IgD-negative memory B cell (primary cell): Measurements from ENCODE around the gene NCKAP1. TPM values are rescaled to one million over a fixed set of nuclear protein-coding genes. Genes with fewer than 3 reads are reported as not detected.
"Not testable (repeated sequence)": the region's sequence is repeated elsewhere in the genome, so short reads cannot be mapped to it uniquely, and the experiment has no call there.

Experiments
- H3K27ac Mint-ChIP-seq, 3 donors: one replicate each; pipeline ENCODE4 v1.8.0; 2020 to 2022; ENCODE audit warnings: mild to moderate bottlenecking in 3 of 3, mixed read lengths in 3 of 3, moderate library complexity in 1 of 3
- H3K27me3 Mint-ChIP-seq: one replicate; pipeline ENCODE4 v1.8.0; 2021; ENCODE audit warnings: mixed read lengths
- H3K36me3 Mint-ChIP-seq: one replicate; pipeline ENCODE4 v1.8.0; 2020; ENCODE audit warnings: mild to moderate bottlenecking, mixed read lengths
- H3K4me1 Mint-ChIP-seq, 3 donors: one replicate each; pipeline ENCODE4 v1.8.0; 2020 to 2022; ENCODE audit warnings: mixed read lengths in 3 of 3, mild to moderate bottlenecking in 1 of 3
- H3K4me3 Mint-ChIP-seq, 4 donors: one replicate each; pipeline ENCODE4 v1.8.0; 2020 to 2022; ENCODE audit warnings: mild to moderate bottlenecking in 4 of 4, mixed read lengths in 4 of 4, moderate library complexity in 3 of 4
- H3K9me3 Mint-ChIP-seq, 3 donors: one replicate each; pipeline ENCODE4 v1.8.0; 2020 to 2021; ENCODE audit warnings: mixed read lengths in 3 of 3, mild to moderate bottlenecking in 1 of 3
- polyA plus RNA-seq: library from polyadenylated mRNA; unstranded; fragments of 300-500 nt; fragmentation: Illumina TruSeq; gene quantifications from one replicate; pipeline ENCODE4 v1.2.3, GENCODE V29; 2021

Gene NCKAP1
- polyA plus RNA-seq, 1 donor from 2014 or later, result 0.03 TPM

DNA sequence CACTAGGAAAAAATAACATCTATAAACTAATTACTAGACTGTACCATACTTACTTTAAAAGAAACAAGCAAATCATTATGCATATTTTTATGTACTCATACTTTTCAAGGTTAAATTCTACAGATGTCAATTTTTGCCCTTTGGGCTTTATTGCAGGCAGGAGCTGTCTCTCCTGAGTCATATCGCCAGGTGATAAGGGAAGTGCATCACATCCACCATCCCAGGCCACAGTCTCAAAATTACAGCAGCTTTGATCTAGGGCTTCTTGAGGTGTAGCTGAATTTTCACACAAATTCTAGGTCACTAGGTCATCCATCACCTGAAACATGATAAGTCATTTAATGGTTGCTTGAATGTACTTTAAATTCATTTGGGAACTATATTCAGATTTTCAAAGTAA lies 133.4 kb downstream of the NCKAP1 start:
- Mint-ChIP-seq H3K4me3 (no peak overlapping the region), H3K9me3 (no peaks in the 10 kb centered on the region), H3K36me3 (no peaks in the 10 kb centered on the region), H3K4me1 (no peaks in the 10 kb centered on the region), H3K27me3 (peaks cover 2% of the 10 kb centered on the region), H3K27ac (no peak overlapping the region)

DNA sequence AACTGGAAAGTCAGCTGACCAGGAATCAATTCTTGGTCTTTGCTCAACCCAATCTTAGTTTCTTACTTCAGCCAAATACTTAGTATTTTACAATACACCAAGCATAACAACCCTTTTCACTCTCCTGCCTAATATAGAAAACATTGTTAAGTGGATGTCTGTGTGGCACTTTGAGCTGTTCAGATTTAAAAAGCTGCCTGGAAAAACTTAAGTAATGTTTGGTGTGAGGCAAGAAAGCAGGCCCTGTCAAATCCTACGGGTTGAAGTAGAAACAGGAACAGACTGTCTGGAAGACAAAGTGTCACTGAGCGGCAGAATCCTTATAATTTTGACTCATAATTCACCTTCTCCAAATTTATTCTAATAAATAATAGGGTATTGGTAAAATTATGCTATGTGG lies 134.7 kb downstream of the NCKAP1 start:
- Mint-ChIP-seq H3K4me1 (no peaks in the 10 kb centered on the region), H3K4me3 (no peak overlapping the region), H3K36me3 (no peaks in the 10 kb centered on the region), H3K27me3 (peaks cover 2% of the 10 kb centered on the region), H3K27ac (no peak overlapping the region), H3K9me3 (no peaks in the 10 kb centered on the region)

DNA sequence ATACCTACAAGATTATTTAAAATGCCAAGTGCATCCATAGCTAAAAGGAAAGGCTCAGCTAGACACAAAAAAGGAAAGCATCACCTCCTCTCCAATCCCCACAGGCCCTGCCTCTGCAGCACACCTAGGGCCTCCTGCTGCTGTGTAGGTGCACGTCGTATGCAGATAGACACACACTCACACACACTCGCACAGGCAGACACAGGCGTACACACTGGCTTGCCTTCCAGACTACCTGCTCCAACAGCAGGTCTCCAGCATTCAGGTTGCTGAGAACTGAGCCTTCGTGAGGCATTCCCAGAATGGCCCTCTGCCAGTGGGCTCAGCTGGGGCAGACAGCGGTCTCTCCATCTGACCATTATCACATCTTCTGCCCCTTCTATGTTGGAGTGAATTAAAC lies 136.5 kb downstream of the NCKAP1 start:
- no peak overlapping the region for H3K4me3 Mint-ChIP-seq
- H3K27me3 Mint-ChIP-seq, result no peaks in the 10 kb centered on the region
- no peaks in the 10 kb centered on the region for H3K9me3 Mint-ChIP-seq
- no peaks in the 10 kb centered on the region for H3K4me1 Mint-ChIP-seq
- H3K27ac Mint-ChIP-seq, result no peak overlapping the region
- no peaks in the 10 kb centered on the region for H3K36me3 Mint-ChIP-seq

DNA sequence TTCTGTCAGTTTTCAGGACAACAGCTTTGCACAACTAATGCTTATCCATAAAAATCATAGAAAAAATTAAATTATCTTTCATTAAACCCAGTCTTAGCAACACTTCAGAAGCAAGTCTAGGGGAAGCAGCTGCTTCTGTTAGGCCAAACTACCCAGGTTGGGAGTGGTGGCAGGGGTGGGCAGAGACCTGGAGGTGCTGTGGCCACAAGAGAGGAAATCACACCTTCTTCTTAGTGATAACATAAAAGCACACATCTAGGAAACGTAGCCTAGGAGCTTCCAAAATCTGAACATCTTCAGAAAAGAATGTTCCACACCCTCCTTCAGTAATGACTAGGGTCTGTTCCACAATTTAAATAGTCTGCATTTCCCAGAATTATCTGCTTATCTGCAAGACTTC lies 139.5 kb downstream of the NCKAP1 start:
- no peaks in the 10 kb centered on the region for H3K4me1 Mint-ChIP-seq
- H3K4me3 Mint-ChIP-seq, result no peak overlapping the region
- no peaks in the 10 kb centered on the region for H3K27me3 Mint-ChIP-seq
- no peak overlapping the region for H3K27ac Mint-ChIP-seq
- no peaks in the 10 kb centered on the region for H3K36me3 Mint-ChIP-seq
- no peaks in the 10 kb centered on the region for H3K9me3 Mint-ChIP-seq

- Mint-ChIP-seq H3K27ac (no peak overlapping the region), H3K27me3 (no peaks in the 10 kb centered on the region), H3K4me3 (no peak overlapping the region), H3K4me1 (no peaks in the 10 kb centered on the region), H3K9me3 (no peaks in the 10 kb centered on the region), H3K36me3 (no peaks in the 10 kb centered on the region)
Measured at GRCh38 chr2:182897137-182897536, 141.1 kb downstream of the NCKAP1 start.

DNA sequence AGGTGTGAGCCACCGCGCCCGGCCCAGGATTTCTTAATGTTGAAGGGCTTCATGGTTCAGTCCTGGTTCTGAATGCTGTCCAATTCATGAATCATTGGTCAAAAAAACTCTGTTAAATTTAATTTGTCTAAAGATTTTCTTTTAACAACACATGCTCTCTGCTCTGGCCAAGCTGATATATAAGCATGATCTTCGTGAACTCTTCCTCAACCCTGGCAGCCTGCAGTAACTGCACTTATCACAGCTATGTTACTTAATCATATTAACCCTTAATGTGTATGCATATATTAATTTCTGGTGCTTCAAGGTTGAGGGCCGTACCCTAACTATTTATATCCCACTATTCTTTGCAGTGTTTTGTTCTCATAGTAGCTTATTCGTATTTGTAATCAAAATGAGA lies 142.5 kb downstream of the NCKAP1 start:
- Mint-ChIP-seq H3K4me1 (no peaks in the 10 kb centered on the region), H3K27me3 (no peaks in the 10 kb centered on the region), H3K4me3 (no peak overlapping the region), H3K36me3 (no peaks in the 10 kb centered on the region), H3K9me3 (no peaks in the 10 kb centered on the region), H3K27ac (no peak overlapping the region)

DNA sequence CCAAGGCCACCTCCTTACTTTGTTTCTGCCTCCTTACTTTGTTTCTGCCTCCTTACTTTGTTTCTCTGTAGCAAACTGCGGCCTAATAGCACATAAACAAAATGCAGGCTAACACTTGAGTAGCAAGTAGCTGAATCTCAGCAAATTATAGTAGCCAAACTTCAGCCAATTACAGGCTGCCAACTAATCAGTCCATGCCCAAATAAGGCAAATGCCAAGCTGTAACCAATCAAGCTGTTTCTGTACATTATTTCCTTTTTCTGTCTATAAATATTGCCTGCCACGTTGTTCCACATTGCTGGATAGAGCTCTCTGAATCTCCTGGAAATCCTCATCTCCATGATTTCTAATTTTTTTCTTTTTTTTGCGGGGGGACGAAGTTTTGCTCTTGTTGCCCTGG lies 143.1 kb downstream of the NCKAP1 start:
- Mint-ChIP-seq H3K4me1 (no peaks in the 10 kb centered on the region), H3K36me3 (no peaks in the 10 kb centered on the region), H3K9me3 (no peaks in the 10 kb centered on the region), H3K4me3 (no peak overlapping the region), H3K27me3 (no peaks in the 10 kb centered on the region), H3K27ac (no peak overlapping the region)

DNA sequence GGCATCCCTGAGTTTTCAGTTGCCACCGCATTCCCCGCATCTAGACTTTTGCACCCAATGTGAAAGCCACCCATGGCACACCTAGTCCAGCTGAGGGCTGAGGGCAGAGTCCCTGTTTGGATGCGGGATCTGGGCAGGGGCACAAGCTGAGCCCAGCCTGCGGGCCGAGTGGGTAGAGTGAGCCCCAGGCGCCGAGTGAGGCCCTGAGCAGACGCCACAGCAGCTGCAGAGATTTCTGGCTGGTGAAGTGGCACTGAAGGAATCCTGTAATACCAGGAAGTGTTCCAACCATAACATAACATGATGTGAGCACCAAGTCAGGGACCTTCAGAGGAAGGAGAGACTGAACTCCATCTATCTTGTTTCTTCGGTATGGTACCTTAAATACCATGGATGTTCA lies 144.1 kb downstream of the NCKAP1 start:
- Mint-ChIP-seq H3K4me3 (no peak overlapping the region), H3K36me3 (no peaks in the 10 kb centered on the region), H3K27me3 (no peaks in the 10 kb centered on the region), H3K4me1 (no peaks in the 10 kb centered on the region), H3K9me3 (no peaks in the 10 kb centered on the region), H3K27ac (no peak overlapping the region)

DNA sequence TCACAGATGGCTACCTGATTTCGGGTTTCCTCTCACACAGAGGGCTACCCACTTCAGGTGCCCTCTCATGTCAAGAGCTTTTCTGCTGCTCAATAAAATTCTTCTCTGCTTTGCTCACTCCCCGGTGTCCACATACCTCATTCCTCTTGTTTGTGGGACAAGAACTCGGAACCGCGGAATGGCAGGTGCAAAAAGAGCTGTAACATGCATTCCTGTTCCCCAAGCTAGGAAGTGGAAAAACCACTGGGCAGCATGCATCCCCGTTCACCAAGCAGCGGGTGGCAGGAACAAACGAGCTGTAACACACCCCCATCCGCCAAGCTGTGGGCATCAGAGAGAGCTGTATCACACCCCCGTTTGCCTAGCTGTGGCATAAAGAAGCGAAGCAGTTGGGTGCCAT lies 144.6 kb downstream of the NCKAP1 start:
- no peaks in the 10 kb centered on the region for H3K36me3 Mint-ChIP-seq
- H3K4me3 Mint-ChIP-seq, result no peak overlapping the region
- no peaks in the 10 kb centered on the region for H3K4me1 Mint-ChIP-seq
- H3K9me3 Mint-ChIP-seq, result no peaks in the 10 kb centered on the region
- no peak overlapping the region for H3K27ac Mint-ChIP-seq
- H3K27me3 Mint-ChIP-seq, result no peaks in the 10 kb centered on the region

DNA sequence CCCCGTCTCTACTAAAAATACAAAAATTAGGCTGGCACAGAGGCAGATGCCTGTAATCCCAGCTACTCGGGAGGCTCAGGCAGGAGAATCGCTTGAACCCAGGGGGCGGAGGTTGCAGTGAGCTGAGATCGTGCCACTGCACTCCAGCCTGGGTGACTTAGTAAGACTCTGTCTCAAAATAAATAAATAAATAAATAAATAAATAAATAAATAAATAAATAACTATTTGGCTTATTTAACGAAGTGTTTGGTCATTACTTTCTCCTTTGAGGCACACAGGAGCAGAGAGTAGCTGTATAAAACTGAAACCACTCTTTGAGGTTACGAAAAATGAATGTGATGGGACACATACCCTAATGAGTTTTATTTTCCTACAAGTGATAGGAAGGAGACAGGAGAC lies 145.2 kb downstream of the NCKAP1 start:
- not testable (repeated sequence) for H3K36me3 Mint-ChIP-seq, H3K27ac Mint-ChIP-seq, H3K27me3 Mint-ChIP-seq, H3K4me3 Mint-ChIP-seq, H3K4me1 Mint-ChIP-seq, H3K9me3 Mint-ChIP-seq

GRCh38 chr2:182891611-182892010 lies 146.6 kb downstream of the NCKAP1 start:
- H3K36me3 Mint-ChIP-seq, result no peaks in the 10 kb centered on the region
- no peaks in the 10 kb centered on the region for H3K4me1 Mint-ChIP-seq
- peaks cover 1% of the 10 kb centered on the region for H3K27me3 Mint-ChIP-seq
- no peak overlapping the region for H3K27ac Mint-ChIP-seq
- H3K9me3 Mint-ChIP-seq, result peaks cover 0 to 2% (median 0%) of the 10 kb centered on the region in 3 donors
- no peak overlapping the region for H3K4me3 Mint-ChIP-seq

DNA sequence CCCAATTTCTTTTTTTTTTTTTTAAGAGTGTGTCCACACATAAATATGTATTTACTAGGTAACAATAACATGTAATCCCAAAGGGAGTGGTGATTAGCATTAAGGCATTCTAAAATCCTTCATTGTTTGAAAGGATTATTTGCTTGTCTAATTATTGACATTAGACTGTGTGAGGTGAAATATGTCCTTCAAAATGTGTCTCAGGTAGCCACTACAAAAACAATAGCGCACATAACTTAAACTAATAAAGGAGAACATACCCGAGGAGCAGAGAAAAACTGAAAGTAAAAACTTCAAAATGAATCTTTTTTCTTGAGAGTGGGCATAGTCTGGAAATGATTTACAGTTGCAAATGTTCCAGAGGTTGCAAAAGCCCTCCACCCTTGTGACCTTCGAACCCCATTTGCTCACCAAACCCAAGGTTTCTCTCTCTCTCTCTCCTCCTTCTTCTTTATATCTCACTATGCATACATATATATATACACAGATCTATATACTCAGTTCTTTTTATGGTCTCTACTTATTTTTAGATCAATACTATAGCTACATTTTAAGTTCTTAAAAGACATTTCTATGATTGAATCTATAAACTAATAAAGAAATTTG lies 147.4 kb downstream of the NCKAP1 start:
- H3K27ac Mint-ChIP-seq, result no peak overlapping the region
- peaks cover 1% of the 10 kb centered on the region for H3K27me3 Mint-ChIP-seq
- peaks cover 0 to 2% (median 0%) of the 10 kb centered on the region in 3 donors for H3K9me3 Mint-ChIP-seq
- H3K36me3 Mint-ChIP-seq, result no peaks in the 10 kb centered on the region
- no peak overlapping the region for H3K4me3 Mint-ChIP-seq
- H3K4me1 Mint-ChIP-seq, result no peaks in the 10 kb centered on the region

DNA sequence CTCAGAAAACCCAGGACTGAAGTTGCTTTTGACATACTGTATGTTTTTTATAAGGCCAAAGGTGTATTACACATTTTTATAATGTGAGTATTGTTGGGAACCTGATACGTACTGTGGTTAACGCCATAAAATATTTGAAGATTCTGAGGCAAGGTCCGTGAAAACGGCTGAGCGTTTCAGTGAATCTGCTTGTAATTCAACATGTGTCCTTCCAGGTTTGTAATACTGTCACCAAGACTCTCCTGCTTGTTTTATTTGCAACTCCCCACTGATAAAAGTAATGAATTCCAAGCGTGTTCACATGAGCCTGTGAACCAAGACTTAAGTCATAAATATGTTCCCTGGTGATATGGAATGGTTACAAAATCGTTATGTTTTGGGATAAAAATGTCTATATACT lies 148.0 kb downstream of the NCKAP1 start:
- Mint-ChIP-seq H3K27me3 (peaks cover 1% of the 10 kb centered on the region), H3K36me3 (no peaks in the 10 kb centered on the region), H3K9me3 (peaks cover 0 to 2% (median 0%) of the 10 kb centered on the region in 3 donors), H3K4me3 (no peak overlapping the region), H3K4me1 (no peaks in the 10 kb centered on the region), H3K27ac (no peak overlapping the region)

DNA sequence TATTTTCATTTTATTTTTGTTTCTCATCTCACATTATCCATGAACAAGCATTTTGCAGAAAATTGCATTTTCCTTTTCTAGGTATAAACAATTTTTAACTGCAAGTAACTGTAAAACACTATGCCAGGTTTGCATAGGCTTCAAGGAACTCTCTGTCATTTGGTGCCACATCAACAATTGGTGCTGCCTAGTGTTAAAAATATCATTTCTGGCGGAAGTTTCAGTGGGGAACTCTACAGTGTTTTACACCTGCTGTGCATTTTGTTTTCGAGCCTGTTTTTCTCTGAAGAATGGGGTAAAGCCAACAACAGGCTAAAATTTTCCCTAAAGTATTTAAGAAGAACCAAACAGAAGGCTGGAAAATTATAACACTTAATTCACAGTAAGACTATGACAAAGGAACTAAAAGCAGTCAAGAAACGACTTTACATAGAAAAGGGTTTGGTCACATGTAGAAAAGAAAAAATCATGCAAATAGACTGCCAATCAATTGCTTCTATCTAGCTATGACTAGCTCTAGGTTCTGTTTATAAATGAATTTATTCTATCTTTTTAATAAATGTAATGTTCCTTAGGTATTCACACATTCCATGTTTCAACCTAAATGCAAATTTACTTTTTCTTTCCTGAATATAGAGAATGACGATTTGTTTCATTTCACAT lies 150.4 kb downstream of the NCKAP1 start:
- Mint-ChIP-seq H3K9me3 (peaks cover 0 to 2% (median 0%) of the 10 kb centered on the region in 3 donors), H3K27ac (no peak overlapping the region), H3K4me1 (no peaks in the 10 kb centered on the region), H3K36me3 (no peaks in the 10 kb centered on the region), H3K4me3 (no peak overlapping the region), H3K27me3 (peaks cover 1% of the 10 kb centered on the region)

- H3K4me1 Mint-ChIP-seq, result no peaks in the 10 kb centered on the region
- no peaks in the 10 kb centered on the region for H3K36me3 Mint-ChIP-seq
Measured at GRCh38 chr2:182887093-182887492, 151.2 kb downstream of the NCKAP1 start.

DNA sequence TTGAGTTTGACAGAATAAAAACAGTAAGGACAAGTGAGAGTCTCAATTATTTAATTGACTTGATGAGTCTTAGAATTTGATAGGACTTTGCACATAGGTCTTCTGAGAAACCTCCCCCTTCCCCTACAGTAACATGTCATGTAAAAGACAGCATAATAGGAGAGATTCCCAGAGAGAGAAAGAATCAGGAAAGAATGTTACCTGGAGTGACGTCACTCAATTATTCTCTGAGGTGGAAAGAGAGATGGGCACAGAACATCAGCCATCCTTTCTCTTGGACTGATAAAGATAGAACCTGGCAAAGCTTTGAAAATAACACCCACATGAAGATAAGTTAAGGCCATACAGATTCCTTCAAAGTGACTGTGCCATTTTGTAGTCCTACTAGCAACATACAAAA lies 152.5 kb downstream of the NCKAP1 start:
- Mint-ChIP-seq H3K9me3 (peaks cover 0 to 2% (median 0%) of the 10 kb centered on the region in 3 donors), H3K36me3 (no peaks in the 10 kb centered on the region), H3K27me3 (peaks cover 1% of the 10 kb centered on the region), H3K27ac (no peak overlapping the region), H3K4me1 (no peaks in the 10 kb centered on the region), H3K4me3 (no peak overlapping the region)

More at GRCh38 chr2:182887093-182887492, 151.2 kb downstream of the NCKAP1 start:
- Mint-ChIP-seq H3K9me3 (peaks cover 0 to 2% (median 0%) of the 10 kb centered on the region in 3 donors), H3K4me3 (no peak overlapping the region), H3K27ac (no peak overlapping the region), H3K27me3 (peaks cover 1% of the 10 kb centered on the region)
